ENCODE data around the gene UBE2E2.

The UBE2E2 gene

DNA sequence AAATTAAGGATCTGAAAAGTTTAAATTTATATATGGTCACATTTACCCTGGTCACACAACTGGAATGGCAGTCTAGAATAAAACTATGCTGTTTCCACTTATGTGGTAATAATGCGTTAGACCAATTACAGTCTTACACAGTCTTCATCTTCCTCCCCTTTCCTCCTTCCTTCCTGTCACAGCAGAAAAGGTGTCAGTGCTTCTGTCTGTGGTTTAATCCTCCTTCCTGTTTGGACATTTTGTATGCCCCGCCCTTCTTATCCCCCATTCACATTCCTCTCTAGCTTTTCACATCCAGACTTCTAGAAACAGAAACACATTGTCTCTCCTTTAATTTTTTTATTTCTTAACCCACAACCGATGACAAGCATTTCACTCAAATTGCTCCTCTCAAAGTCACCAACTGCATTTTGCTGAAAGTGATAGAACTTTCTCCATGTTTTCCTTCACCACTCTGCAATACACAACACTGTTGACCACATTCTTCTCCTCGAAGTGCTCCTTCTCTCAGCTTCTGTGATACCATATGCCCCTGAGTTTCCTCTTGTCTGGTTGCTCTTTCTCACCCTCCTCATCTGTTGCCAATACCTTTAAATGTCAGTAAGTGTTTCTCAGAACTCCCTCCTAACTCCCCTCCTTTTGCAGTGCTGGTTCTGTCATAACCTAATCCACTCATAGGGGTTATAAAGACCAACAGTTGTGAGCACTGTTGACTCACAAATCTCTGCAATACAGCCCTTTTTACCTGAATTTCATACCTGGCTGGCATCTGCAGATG, 271.6 kb downstream of the UBE2E2 start:
- no peak overlapping the region for H3K4me3 ChIP-seq (ENCODE audit: low read depth, low read length)
- TF ChIP-seq, protein P1, sequence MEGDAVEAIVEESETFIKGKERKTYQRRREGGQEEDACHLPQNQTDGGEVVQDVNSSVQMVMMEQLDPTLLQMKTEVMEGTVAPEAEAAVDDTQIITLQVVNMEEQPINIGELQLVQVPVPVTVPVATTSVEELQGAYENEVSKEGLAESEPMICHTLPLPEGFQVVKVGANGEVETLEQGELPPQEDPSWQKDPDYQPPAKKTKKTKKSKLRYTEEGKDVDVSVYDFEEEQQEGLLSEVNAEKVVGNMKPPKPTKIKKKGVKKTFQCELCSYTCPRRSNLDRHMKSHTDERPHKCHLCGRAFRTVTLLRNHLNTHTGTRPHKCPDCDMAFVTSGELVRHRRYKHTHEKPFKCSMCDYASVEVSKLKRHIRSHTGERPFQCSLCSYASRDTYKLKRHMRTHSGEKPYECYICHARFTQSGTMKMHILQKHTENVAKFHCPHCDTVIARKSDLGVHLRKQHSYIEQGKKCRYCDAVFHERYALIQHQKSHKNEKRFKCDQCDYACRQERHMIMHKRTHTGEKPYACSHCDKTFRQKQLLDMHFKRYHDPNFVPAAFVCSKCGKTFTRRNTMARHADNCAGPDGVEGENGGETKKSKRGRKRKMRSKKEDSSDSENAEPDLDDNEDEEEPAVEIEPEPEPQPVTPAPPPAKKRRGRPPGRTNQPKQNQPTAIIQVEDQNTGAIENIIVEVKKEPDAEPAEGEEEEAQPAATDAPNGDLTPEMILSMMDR (conservative IDR thresholded peaks at IDR 0.05; ENCODE audit: low read depth, low read length), result no peak
- DNase-seq (ENCODE audit: low read depth), result no peak

DNA sequence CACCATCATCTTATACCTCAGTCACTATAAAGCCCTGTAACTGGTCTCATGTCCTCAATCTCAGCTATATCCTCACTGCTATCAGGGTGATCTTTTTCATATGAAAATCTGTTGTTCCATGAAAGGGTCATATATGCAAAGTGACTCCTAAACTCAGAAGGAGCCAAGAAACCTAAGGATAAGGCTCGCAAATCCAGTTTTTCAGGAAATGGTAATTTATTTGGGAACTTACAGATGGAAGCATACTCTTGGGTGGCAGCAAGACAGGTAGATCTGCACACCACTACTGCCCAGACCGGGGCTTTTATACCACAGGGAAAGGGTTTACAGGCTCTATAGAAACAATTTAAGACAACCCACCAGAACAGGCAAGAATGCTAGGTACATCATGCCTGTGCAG, 272.3 kb downstream of the UBE2E2 start:
- TF ChIP-seq, protein P1 (conservative IDR thresholded peaks at IDR 0.05; ENCODE audit: low read depth, low read length), result no peak
- no peak overlapping the region for H3K4me3 ChIP-seq (ENCODE audit: low read depth, low read length)
- DNase-seq (ENCODE audit: low read depth), result no peak

DNA sequence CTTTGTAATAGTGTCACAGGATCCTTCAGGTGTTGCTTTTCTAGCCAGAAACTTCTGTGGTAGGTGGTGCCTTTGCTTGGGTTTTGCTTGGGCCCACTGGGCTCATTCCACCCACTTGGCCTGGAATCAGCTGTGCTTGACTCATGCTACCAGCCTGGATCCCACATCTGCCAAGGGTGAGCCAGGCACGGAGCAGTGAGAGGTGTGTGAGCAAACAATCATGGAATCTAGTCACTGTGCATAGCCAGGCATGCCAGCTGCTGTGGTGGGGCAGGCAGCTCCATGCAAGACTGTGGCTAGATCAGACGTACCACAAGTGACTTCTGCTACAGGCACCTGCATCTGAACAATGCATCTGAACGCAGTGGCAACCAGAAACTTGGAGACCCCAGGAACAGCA, 275.9 kb downstream of the UBE2E2 start:
- no peak for DNase-seq (ENCODE audit: low read depth)

DNA sequence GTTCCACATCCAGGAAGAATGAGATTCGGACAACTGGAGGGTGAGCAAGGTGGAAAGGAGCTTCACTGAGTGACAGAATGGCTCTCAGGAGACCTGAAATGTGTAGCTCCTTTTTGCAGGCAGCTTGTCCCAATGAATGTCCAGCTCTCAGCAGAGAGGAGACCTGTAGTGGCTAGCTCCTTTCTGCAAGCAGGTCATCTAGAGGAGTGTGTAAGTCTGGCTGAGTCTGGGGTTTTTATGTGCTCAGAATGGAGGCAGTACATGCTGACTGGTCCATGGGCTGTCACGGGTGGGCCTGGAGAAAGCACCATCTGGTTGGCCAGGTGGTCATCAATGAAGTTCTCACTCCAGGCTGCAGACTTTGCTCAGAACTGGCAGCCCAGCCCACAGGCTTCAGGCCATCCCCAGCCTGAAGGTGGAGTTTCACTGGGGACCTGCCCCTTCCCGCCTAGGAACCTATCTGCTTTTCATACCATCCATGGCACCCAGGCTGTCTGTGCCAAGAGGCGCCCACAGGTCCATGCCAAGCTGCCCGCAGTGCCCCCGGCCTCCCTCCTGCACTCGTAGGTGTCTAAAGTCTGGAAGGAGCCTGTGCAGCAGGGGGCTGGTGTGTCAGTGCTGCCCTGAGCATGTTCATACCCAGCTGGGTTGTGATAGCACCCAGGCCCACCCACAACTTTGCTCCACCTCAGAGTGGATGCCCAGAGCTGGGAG, 276.6 kb downstream of the UBE2E2 start:
- H3K4me3 ChIP-seq (ENCODE audit: low read depth, low read length), result no peak overlapping the region
- TF ChIP-seq, protein P1 (conservative IDR thresholded peaks at IDR 0.05; ENCODE audit: low read depth, low read length), result no peak
- no peak for DNase-seq (ENCODE audit: low read depth)

More for the DNA sequence above, 275.9 kb downstream of the UBE2E2 start:
- TF ChIP-seq, protein P1 (conservative IDR thresholded peaks at IDR 0.05; ENCODE audit: low read depth, low read length), result no peak
- H3K4me3 ChIP-seq (ENCODE audit: low read depth, low read length), result no peak overlapping the region

DNA sequence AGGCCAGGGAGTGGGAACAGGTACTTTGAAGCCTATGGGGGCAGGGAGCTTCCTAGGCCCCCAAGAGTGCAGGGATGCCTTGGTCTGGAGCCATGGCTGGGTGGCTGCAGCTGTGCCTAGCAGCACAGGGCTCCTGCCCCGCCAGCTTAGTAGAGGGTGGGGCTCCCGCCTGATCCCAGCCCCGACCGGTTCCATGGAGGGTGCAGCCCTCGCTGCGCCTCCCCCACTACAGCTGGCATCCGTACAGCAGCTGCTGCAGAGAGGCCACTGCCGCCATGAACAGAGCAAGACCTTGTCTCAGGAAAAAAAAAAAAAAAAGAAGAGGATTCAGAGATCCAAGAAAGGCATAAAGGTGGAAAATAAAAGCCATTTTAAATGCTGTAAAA, 277.2 kb downstream of the UBE2E2 start:
- TF ChIP-seq, protein P1 (conservative IDR thresholded peaks at IDR 0.05; ENCODE audit: low read depth, low read length), result no peak
- DNase-seq (ENCODE audit: low read depth), result no peak
- no peak overlapping the region for H3K4me3 ChIP-seq (ENCODE audit: low read depth, low read length)

DNA sequence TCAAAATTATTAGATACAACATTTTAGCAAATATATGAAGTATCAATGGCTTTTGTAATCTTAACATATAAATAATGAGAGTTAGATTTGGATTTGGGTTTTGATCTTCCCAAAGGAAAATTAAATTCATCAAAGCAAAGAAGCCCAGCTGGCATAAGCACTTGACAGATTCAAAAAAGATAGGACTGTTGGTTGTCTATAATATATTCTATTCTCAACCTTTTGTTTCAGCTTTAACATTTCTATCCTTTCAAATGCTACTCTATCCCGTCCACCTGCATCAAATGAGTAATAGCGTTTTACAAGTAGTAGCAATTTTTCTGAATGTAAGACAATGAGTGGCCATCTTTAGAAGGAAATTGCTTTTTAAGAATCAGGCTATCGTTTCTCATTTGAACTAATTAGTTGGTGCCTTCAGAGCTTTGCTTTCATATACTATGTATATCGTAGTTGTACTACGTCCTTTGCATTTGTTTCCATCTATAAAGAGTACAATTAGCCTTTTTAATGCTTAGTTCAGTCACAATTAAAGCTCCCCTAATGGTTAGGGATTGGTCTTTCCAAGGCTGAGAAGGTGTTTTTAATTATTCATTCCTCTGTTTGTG, 278.0 kb downstream of the UBE2E2 start:
- TF ChIP-seq, protein P1 (conservative IDR thresholded peaks at IDR 0.05; ENCODE audit: low read depth, low read length), result no peak
- no peak for DNase-seq (ENCODE audit: low read depth)

More for the DNA sequence above, 278.0 kb downstream of the UBE2E2 start:
- no peak overlapping the region for H3K4me3 ChIP-seq (ENCODE audit: low read depth, low read length)

Data from choroid plexus epithelial cell (primary cell).